ENCODE results near the gene KIF3B.

DNA sequence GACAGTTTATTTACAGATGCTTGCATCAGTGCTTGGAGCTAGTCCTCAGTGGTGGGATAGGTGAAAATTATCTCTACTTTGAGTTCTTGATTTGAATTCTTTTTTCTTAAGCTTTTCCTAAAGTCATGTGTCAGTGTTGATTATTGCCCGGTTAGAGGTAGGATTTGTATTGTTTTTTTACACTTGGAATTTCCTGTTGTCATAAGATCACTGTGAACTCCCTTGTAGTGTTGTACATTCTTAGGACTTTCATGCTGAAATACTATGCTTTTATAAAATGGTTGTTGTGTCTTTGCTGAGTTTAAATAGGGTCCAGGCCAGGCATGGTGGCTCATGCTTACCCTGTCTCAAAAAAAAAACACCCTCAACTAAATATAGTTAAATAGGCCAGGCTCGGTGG lies 101.0 kb downstream of the KIF3B start:
- TF ChIP-seq CTCF (conservative IDR thresholded peaks at IDR 0.05 in 1 of 2, IDR thresholded peaks at IDR 0.05 in 1 of 2; ENCODE audit: low read depth in 1 of 2, low read length in 2 of 2) (no peak), EZH2 (IDR thresholded peaks at IDR 0.05; ENCODE audit: low read length, missing control alignments) (no peak)

Data from fibroblast of lung (primary cell).